ENCODE data around the gene MRPL57.
"Not testable (repeated sequence)": the region's sequence is repeated elsewhere in the genome, so short reads cannot be mapped to it uniquely, and the experiment has no call there.

MRPL57 gene

GRCh38 chr13:21176215-21176981 lies at the start of gene MRPL57, which contains the start of gene SKA3:
TSS of gene MRPL57 (plus strand) at chr13:21176658. CDS start at chr13:21176917, 259 bp downstream.
TSS of gene SKA3 (minus strand) at chr13:21176552. CDS start at chr13:21176477, 75 bp downstream.
- DNase-seq = peak; percentile 86 to 97

- no peak for DNase-seq
These were observed 46.3 kb upstream of the MRPL57 start for GRCh38 chr13:21130116-21130515.

GRCh38 chr13:21133077-21133476 lies 43.4 kb upstream of the MRPL57 start:
- DNase-seq = no peak

GRCh38 chr13:21134475-21134874 lies 42.0 kb upstream of the MRPL57 start:
- DNase-seq = no peak

GRCh38 chr13:21135833-21136232 lies 40.6 kb upstream of the MRPL57 start:
- not testable (repeated sequence) for DNase-seq

- DNase-seq = no peak
These were observed 38.8 kb upstream of the MRPL57 start for GRCh38 chr13:21137696-21138095.

- no peak for DNase-seq
These were observed 37.9 kb upstream of the MRPL57 start for GRCh38 chr13:21138561-21138960.

- DNase-seq = no peak
These were observed 37.1 kb upstream of the MRPL57 start for GRCh38 chr13:21139374-21139773.

- DNase-seq = no peak
These were observed 33.7 kb upstream of the MRPL57 start for GRCh38 chr13:21142766-21143165.

- DNase-seq = no peak
These were observed 28.6 kb upstream of the MRPL57 start for GRCh38 chr13:21147827-21148226.

- DNase-seq = no peak
These were observed 27.8 kb upstream of the MRPL57 start for GRCh38 chr13:21148557-21149258.

GRCh38 chr13:21149568-21149967 lies 26.9 kb upstream of the MRPL57 start:
- DNase-seq = no peak

- DNase-seq = no peak
These were observed 26.4 kb upstream of the MRPL57 start for GRCh38 chr13:21150013-21150412.

- DNase-seq = no peak
These were observed 24.1 kb upstream of the MRPL57 start for GRCh38 chr13:21152251-21152899.

GRCh38 chr13:21164631-21165030 lies 11.8 kb upstream of the MRPL57 start:
- DNase-seq = no peak

GRCh38 chr13:21165606-21166005 lies 10.9 kb upstream of the MRPL57 start:
- not testable (repeated sequence) for DNase-seq

- no peak for DNase-seq
These were observed 5.0 kb upstream of the MRPL57 start for GRCh38 chr13:21171420-21171819.

- DNase-seq = not testable (repeated sequence)
These were observed 2.7 kb upstream of the MRPL57 start for GRCh38 chr13:21173767-21174166.

GRCh38 chr13:21175656-21176214 lies 723 bp upstream of the MRPL57 start:
- DNase-seq = no peak

GRCh38 chr13:21176982-21177284 lies 475 bp downstream of the MRPL57 start:
- DNase-seq = no peak

- no peak for DNase-seq
These were observed 5.2 kb downstream of the MRPL57 start for GRCh38 chr13:21181671-21182070.

GRCh38 chr13:21186410-21186809 lies 10.0 kb downstream of the MRPL57 start:
- not testable (repeated sequence) for DNase-seq

GRCh38 chr13:21194756-21195155 lies 18.3 kb downstream of the MRPL57 start:
- DNase-seq = not testable (repeated sequence)
